Astrocyte (in vitro differentiated cells and primary cell): ENCODE measurements around the gene DHCR7. TPM values are rescaled to one million over a fixed set of nuclear protein-coding genes. Genes with fewer than 3 reads are reported as not detected.
A peak's percentile ranks its signal among the peaks of the same experiment; 100 is the strongest.

Source experiments
- DNase-seq: peaks from one replicate; pipeline ENCODE4 v3.0.0-alpha.2; 2010; ENCODE audit warnings: low read depth
- FAIRE-seq: peaks from 2 replicates; lab custom pipeline; 2011; peaks lifted over from hg19 to GRCh38; lab: Jason Lieb, UNC
- H2AFZ ChIP-seq: 2 replicates; pipeline ENCODE4 v1.6.0; 2012; ENCODE audit warnings: low read depth, low read length, inconsistent platforms
- H3K27ac ChIP-seq: 2 replicates; pipeline ENCODE4 v1.5.1; 2011; ENCODE audit warnings: low read depth, low read length, inconsistent platforms
- H3K27me3 ChIP-seq: 2 replicates; pipeline ENCODE4 v1.6.0; 2011; ENCODE audit warnings: low read length, inconsistent platforms; ENCODE audit not compliant: insufficient read depth
- H3K36me3 ChIP-seq: 2 replicates; pipeline ENCODE4 v1.5.1; 2011; ENCODE audit warnings: low read length, inconsistent platforms; ENCODE audit not compliant: insufficient read depth
- H3K4me1 ChIP-seq: 2 replicates; pipeline ENCODE4 v1.5.1; 2011; ENCODE audit warnings: low read length, inconsistent platforms; ENCODE audit not compliant: insufficient read depth
- H3K4me2 ChIP-seq: 2 replicates; pipeline ENCODE4 v1.6.0; 2012; ENCODE audit warnings: low read length, inconsistent platforms
- H3K4me3 ChIP-seq: 2 replicates; pipeline ENCODE4 v1.5.1; 2011; ENCODE audit warnings: low read depth, mild to moderate bottlenecking, low read length, inconsistent platforms; ENCODE audit not compliant: insufficient read depth
- H3K79me2 ChIP-seq: 2 replicates; pipeline ENCODE4 v1.6.0; 2012; ENCODE audit warnings: mild to moderate bottlenecking, low read length, inconsistent platforms; ENCODE audit not compliant: insufficient read depth
- H3K9ac ChIP-seq: 2 replicates; pipeline ENCODE4 v1.6.0; 2012; ENCODE audit warnings: mild to moderate bottlenecking, low read length, inconsistent platforms
- H3K9me3 ChIP-seq: 2 replicates; pipeline ENCODE4 v1.5.1; 2012; ENCODE audit warnings: low read depth, mild to moderate bottlenecking, low read length, inconsistent platforms; ENCODE audit not compliant: insufficient read depth
- H4K20me1 ChIP-seq: 2 replicates; pipeline ENCODE4 v1.6.0; 2012; ENCODE audit warnings: low read length, inconsistent platforms; ENCODE audit not compliant: insufficient read depth
- H3K27ac Mint-ChIP-seq: one replicate; pipeline ENCODE4 v1.8.0; 2021; ENCODE audit warnings: mild to moderate bottlenecking, mixed read lengths; ENCODE audit not compliant: unreplicated experiment
- H3K27me3 Mint-ChIP-seq: one replicate; pipeline ENCODE4 v1.8.0; 2021; ENCODE audit warnings: low read depth, mixed read lengths; ENCODE audit not compliant: unreplicated experiment
- H3K36me3 Mint-ChIP-seq: one replicate; pipeline ENCODE4 v1.8.0; 2021; ENCODE audit warnings: low read depth, mixed read lengths; ENCODE audit not compliant: unreplicated experiment
- H3K4me1 Mint-ChIP-seq: one replicate; pipeline ENCODE4 v1.8.0; 2021; ENCODE audit warnings: low read depth, mixed read lengths; ENCODE audit not compliant: unreplicated experiment
- H3K4me3 Mint-ChIP-seq: one replicate; pipeline ENCODE4 v1.8.0; 2021; ENCODE audit warnings: mild to moderate bottlenecking, moderate library complexity, mixed read lengths; ENCODE audit not compliant: unreplicated experiment
- H3K9me3 Mint-ChIP-seq: one replicate; pipeline ENCODE4 v1.8.0; 2021; ENCODE audit warnings: mild to moderate bottlenecking, mixed read lengths; ENCODE audit not compliant: unreplicated experiment
- CTCF ChIP-seq: IDR thresholded peaks from 2 replicates; pipeline ENCODE4 v1.5.1; 2011; ENCODE audit warnings: low read depth, mild to moderate bottlenecking, inconsistent platforms, low read length, moderate library complexity; ENCODE audit not compliant: insufficient read depth
- EZH2 ChIP-seq: IDR thresholded peaks from 2 replicates; pipeline ENCODE4 v1.6.1; 2012; ENCODE audit warnings: mild to moderate bottlenecking, low read length, inconsistent platforms; ENCODE audit not compliant: insufficient read depth
- total RNA-seq: library from RNA; stranded (reverse); gene quantifications from 2 replicates; pipeline ENCODE4 v1.2.1, GENCODE V29; 2021

Gene DHCR7
- total RNA-seq, 1 donor from 2014 or later = 92.8 TPM

- DNase-seq = no peak
- H3K4me1 ChIP-seq = no peaks in the 10 kb centered on the region
- H3K4me3 ChIP-seq = no peak overlapping the region
- H4K20me1 ChIP-seq = peaks cover 8% of the 10 kb centered on the region
- no peaks in the 10 kb centered on the region for H3K79me2 ChIP-seq
- no peak for FAIRE-seq
- TF ChIP-seq EZH2 = no peak
- no peak for TF ChIP-seq CTCF
- no peaks in the 10 kb centered on the region for H3K4me1 Mint-ChIP-seq
- H3K9me3 ChIP-seq = no peaks in the 10 kb centered on the region
- no peaks in the 10 kb centered on the region for H3K9me3 Mint-ChIP-seq
- peaks cover 12% of the 10 kb centered on the region for H3K36me3 ChIP-seq
- H3K9ac ChIP-seq = no peak overlapping the region
- H2AFZ ChIP-seq = no peak overlapping the region
- no peaks in the 10 kb centered on the region for H3K27me3 ChIP-seq
- no peaks in the 10 kb centered on the region for H3K27me3 Mint-ChIP-seq
- H3K4me3 Mint-ChIP-seq = no peak overlapping the region
- no peak overlapping the region for H3K27ac Mint-ChIP-seq
- no peak overlapping the region for H3K27ac ChIP-seq
- no peak overlapping the region for H3K4me2 ChIP-seq
- peaks cover 16% of the 10 kb centered on the region for H3K36me3 Mint-ChIP-seq
Observed at GRCh38 chr11:71435278-71435951, 12.8 kb downstream of the DHCR7 start.

- Mint-ChIP-seq H3K4me3 (no peak overlapping the region), H3K4me1 (no peaks in the 10 kb centered on the region), H3K36me3 (peaks cover 16% of the 10 kb centered on the region), H3K27ac (peak overlapping the region; percentile 78), H3K27me3 (no peaks in the 10 kb centered on the region), H3K9me3 (no peaks in the 10 kb centered on the region)
- no peak overlapping the region for H2AFZ ChIP-seq
- H3K4me3 ChIP-seq = no peak overlapping the region
- H3K9ac ChIP-seq = no peak overlapping the region
- H3K36me3 ChIP-seq = peaks cover 6% of the 10 kb centered on the region
- no peak for DNase-seq
- no peaks in the 10 kb centered on the region for H3K27me3 ChIP-seq
- H4K20me1 ChIP-seq = no peaks in the 10 kb centered on the region
- TF ChIP-seq CTCF = no peak
- TF ChIP-seq EZH2 = no peak
- no peaks in the 10 kb centered on the region for H3K9me3 ChIP-seq
- no peak overlapping the region for H3K4me2 ChIP-seq
- no peaks in the 10 kb centered on the region for H3K4me1 ChIP-seq
- H3K79me2 ChIP-seq = no peaks in the 10 kb centered on the region
- no peak for FAIRE-seq
- no peak overlapping the region for H3K27ac ChIP-seq
Observed at GRCh38 chr11:71434576-71435130, 13.5 kb downstream of the DHCR7 start.
